ENCODE results near the gene CCDC136. TPM values are rescaled to one million over a fixed set of nuclear protein-coding genes. Genes with fewer than 3 reads are reported as not detected.

The CCDC136 gene
- total and polyA plus RNA-seq, 2 experiments from 2014 or later = 27.1 to 55.7 TPM

- H3K4me1 Mint-ChIP-seq = no peaks in the 10 kb centered on the region
- H3K4me3 Mint-ChIP-seq = no peak overlapping the region
- Histone ChIP-seq H3K4me3 (no peak overlapping the region), H3K4me2 (no peak overlapping the region), H3K27me3 (ENCODE audit: insufficient read depth) (no peaks in the 10 kb centered on the region), H3K27ac (ENCODE audit: low read depth) (no peak overlapping the region), H2AFZ (no peak overlapping the region), H4K20me1 (replicated peaks; ENCODE audit: insufficient read depth) (peaks cover 12% of the 10 kb centered on the region; the same call in 1 of the 2 replicates), H3K36me3 (ENCODE audit: insufficient read depth) (peaks cover 57% of the 10 kb centered on the region), H3K79me2 (replicated peaks; ENCODE audit: insufficient read depth) (no peaks in the 10 kb centered on the region), H3K9me2 (ENCODE audit: insufficient read depth) (no peaks in the 10 kb centered on the region), H3F3A (replicated peaks; ENCODE audit: low read depth) (0 out of 2 replicates have a peak, but pooled peaks cover 4% of the 10 kb centered on the region), H3K4me1 (ENCODE audit: insufficient read depth) (no peaks in the 10 kb centered on the region)
- DNase-seq (ENCODE audit: low spot score) (no peak), ATAC-seq (no peak)
- TF ChIP-seq, protein P1, sequence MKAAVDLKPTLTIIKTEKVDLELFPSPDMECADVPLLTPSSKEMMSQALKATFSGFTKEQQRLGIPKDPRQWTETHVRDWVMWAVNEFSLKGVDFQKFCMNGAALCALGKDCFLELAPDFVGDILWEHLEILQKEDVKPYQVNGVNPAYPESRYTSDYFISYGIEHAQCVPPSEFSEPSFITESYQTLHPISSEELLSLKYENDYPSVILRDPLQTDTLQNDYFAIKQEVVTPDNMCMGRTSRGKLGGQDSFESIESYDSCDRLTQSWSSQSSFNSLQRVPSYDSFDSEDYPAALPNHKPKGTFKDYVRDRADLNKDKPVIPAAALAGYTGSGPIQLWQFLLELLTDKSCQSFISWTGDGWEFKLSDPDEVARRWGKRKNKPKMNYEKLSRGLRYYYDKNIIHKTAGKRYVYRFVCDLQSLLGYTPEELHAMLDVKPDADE (IDR thresholded peaks at IDR 0.05) = no peak
- TF ChIP-seq EZH2 (IDR thresholded peaks at IDR 0.05; ENCODE audit: low read depth, unreplicated experiment) (no peak), POLR2AphosphoS5 (IDR thresholded peaks at IDR 0.05; ENCODE audit: low read depth) (no peak), CREB1 (CRISPR knock-in tag; IDR thresholded peaks at IDR 0.05; ENCODE audit: low read depth) (no peak), STAT1 (IDR thresholded peaks at IDR 0.05; ENCODE audit: unreplicated experiment) (no peak), ZNF331 (CRISPR knock-in tag; IDR thresholded peaks at IDR 0.05; ENCODE audit: low read depth) (no peak), ZNF114 (CRISPR knock-in tag; IDR thresholded peaks at IDR 0.05) (no peak), REST (IDR thresholded peaks at IDR 0.05; ENCODE audit: unreplicated experiment) (no peak), EZH2phosphoT487 (IDR thresholded peaks at IDR 0.05; ENCODE audit: unreplicated experiment) (no peak)
- TF ChIP-seq, protein P2, sequence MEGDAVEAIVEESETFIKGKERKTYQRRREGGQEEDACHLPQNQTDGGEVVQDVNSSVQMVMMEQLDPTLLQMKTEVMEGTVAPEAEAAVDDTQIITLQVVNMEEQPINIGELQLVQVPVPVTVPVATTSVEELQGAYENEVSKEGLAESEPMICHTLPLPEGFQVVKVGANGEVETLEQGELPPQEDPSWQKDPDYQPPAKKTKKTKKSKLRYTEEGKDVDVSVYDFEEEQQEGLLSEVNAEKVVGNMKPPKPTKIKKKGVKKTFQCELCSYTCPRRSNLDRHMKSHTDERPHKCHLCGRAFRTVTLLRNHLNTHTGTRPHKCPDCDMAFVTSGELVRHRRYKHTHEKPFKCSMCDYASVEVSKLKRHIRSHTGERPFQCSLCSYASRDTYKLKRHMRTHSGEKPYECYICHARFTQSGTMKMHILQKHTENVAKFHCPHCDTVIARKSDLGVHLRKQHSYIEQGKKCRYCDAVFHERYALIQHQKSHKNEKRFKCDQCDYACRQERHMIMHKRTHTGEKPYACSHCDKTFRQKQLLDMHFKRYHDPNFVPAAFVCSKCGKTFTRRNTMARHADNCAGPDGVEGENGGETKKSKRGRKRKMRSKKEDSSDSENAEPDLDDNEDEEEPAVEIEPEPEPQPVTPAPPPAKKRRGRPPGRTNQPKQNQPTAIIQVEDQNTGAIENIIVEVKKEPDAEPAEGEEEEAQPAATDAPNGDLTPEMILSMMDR (conservative IDR thresholded peaks at IDR 0.05; ENCODE audit: low read depth in 2 of 2) = no peak
- no peaks in the 10 kb centered on the region for H3K9me3 Mint-ChIP-seq
- H3K36me3 Mint-ChIP-seq (ENCODE audit: low read depth) = peaks cover 68% of the 10 kb centered on the region
- no peaks in the 10 kb centered on the region for H3K27me3 Mint-ChIP-seq (ENCODE audit: insufficient read depth, low read depth, poor library complexity)
- no peak overlapping the region for H3K27ac Mint-ChIP-seq
Observed at GRCh38 chr7:128770233-128770632, 21.5 kb upstream of the CCDC136 start.

Measured in GM23338 (cell line).